Measurements from ENCODE around the gene ALK. TPM values are rescaled to one million over a fixed set of nuclear protein-coding genes. Genes with fewer than 3 reads are reported as not detected.

The ALK gene
- polyA plus RNA-seq, 1 of the 3 experiments (the other 2 are of a cell fraction): 0.30 TPM

DNA sequence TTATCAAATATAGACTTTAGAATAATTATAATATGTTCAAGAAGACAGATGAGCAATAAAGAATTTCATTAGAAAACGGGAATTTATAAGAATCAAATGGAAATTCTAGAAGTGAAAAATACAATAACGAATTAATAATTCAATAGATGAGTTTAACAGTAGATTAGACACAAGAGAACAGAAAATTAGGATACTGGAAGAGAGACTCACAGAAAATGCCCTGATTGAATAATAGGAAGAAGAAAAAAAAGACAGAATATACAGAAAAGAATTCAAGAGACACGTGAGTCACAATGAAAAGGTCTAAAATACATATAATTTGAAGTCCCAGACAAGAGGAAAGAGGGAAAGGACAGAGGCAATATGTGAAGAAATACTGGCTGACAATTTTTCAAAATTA, 451.4 kb downstream of the ALK start (continued):
- TF ChIP-seq, protein P1, sequence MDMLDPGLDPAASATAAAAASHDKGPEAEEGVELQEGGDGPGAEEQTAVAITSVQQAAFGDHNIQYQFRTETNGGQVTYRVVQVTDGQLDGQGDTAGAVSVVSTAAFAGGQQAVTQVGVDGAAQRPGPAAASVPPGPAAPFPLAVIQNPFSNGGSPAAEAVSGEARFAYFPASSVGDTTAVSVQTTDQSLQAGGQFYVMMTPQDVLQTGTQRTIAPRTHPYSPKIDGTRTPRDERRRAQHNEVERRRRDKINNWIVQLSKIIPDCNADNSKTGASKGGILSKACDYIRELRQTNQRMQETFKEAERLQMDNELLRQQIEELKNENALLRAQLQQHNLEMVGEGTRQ (IDR thresholded peaks at IDR 0.05; ENCODE audit: borderline replicate concordance, low read depth, low read length): no peak
- no peak for TF ChIP-seq EZH2phosphoT487 (IDR thresholded peaks at IDR 0.05; ENCODE audit: borderline replicate concordance, low read depth)
- no peak for TF ChIP-seq GATA2 (CRISPR knock-in tag; IDR thresholded peaks at IDR 0.05)

DNA sequence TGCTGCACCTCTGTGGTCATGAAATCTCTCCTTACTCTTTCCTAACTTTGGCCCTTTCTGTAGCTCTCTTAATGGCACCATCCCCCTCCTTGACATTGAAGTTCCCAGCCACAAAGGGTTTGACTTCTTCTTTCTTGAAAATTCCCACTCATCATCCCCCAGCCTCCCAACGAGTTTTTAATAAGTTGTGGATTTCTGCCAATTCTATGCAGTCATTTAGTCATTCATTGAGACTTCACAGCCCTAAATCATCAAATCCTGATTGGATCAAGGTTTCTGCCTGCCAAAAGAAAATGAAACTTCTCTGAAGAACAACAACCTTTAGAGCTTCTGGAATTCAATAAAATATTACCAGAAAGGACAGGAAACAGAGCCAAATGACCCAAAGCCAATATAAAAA, 451.9 kb downstream of the ALK start:
- Histone ChIP-seq H3F3A (replicated peaks; ENCODE audit: insufficient read depth) (no peaks in the 10 kb centered on the region), H3K4me2 (no peak overlapping the region), H3K4me3 (ENCODE audit: low read depth in 2 of 2, low read length in 1 of 2) (no peak overlapping the region; a peak in 1 of 4 replicates), H2AFZ (ENCODE audit: low read depth) (no peak overlapping the region), H3K9me2 (no peaks in the 10 kb centered on the region), H3K79me2 (ENCODE audit: insufficient read depth) (no peaks in the 10 kb centered on the region), H3K4me1 (ENCODE audit: control insufficient read depth in 1 of 2, insufficient read depth in 2 of 2, low read depth in 1 of 2, low read length in 1 of 2) (no peaks in the 10 kb centered on the region), H3K36me3 (replicated peaks in 1 of 2; ENCODE audit: control insufficient read depth in 1 of 2, insufficient read depth in 2 of 2, low read length in 1 of 2) (no peaks in the 10 kb centered on the region), H3K9ac (no peak overlapping the region), H3K9me3 (no peaks in the 10 kb centered on the region), H3K27me3 (ENCODE audit: insufficient read depth) (no peaks in the 10 kb centered on the region), H3K27ac (ENCODE audit: low read depth in 2 of 2, low read length in 1 of 2) (no peak overlapping the region), H4K20me1 (ENCODE audit: insufficient read depth) (no peaks in the 10 kb centered on the region)
- ChIA-PET CTCF (interaction anchor here (0.7 kb wide), 1 partner anchor 532 kb away, joined by 3 read pairs; no protein-coding TSS in a partner anchor), POLR2A (no interaction called here)
- 2% methylated on average over 1 of the region's 1 CpG for WGBS (ENCODE audit: low lambda C conversion rate)
- TF ChIP-seq GABPA (IDR thresholded peaks at IDR 0.05; ENCODE audit: low read depth) (no peak), SIN3A (IDR thresholded peaks at IDR 0.05; ENCODE audit: borderline replicate concordance, low read depth, low read length) (no peak), RXRA (IDR thresholded peaks at IDR 0.05; ENCODE audit: borderline replicate concordance, low read depth) (no peak), SMC3 (IDR thresholded peaks at IDR 0.05; ENCODE audit: low read depth, low read length) (no peak), NFIC (IDR thresholded peaks at IDR 0.05; ENCODE audit: borderline replicate concordance) (no peak)
- TF ChIP-seq, protein P2, sequence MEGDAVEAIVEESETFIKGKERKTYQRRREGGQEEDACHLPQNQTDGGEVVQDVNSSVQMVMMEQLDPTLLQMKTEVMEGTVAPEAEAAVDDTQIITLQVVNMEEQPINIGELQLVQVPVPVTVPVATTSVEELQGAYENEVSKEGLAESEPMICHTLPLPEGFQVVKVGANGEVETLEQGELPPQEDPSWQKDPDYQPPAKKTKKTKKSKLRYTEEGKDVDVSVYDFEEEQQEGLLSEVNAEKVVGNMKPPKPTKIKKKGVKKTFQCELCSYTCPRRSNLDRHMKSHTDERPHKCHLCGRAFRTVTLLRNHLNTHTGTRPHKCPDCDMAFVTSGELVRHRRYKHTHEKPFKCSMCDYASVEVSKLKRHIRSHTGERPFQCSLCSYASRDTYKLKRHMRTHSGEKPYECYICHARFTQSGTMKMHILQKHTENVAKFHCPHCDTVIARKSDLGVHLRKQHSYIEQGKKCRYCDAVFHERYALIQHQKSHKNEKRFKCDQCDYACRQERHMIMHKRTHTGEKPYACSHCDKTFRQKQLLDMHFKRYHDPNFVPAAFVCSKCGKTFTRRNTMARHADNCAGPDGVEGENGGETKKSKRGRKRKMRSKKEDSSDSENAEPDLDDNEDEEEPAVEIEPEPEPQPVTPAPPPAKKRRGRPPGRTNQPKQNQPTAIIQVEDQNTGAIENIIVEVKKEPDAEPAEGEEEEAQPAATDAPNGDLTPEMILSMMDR (IDR thresholded peaks at IDR 0.05): no peak
- TF ChIP-seq, protein P3, sequence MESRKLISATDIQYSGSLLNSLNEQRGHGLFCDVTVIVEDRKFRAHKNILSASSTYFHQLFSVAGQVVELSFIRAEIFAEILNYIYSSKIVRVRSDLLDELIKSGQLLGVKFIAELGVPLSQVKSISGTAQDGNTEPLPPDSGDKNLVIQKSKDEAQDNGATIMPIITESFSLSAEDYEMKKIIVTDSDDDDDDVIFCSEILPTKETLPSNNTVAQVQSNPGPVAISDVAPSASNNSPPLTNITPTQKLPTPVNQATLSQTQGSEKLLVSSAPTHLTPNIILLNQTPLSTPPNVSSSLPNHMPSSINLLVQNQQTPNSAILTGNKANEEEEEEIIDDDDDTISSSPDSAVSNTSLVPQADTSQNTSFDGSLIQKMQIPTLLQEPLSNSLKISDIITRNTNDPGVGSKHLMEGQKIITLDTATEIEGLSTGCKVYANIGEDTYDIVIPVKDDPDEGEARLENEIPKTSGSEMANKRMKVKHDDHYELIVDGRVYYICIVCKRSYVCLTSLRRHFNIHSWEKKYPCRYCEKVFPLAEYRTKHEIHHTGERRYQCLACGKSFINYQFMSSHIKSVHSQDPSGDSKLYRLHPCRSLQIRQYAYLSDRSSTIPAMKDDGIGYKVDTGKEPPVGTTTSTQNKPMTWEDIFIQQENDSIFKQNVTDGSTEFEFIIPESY (IDR thresholded peaks at IDR 0.05; ENCODE audit: borderline replicate concordance, low read depth): no peak
- DNase-seq: no peak
